Upper lobe of left lung (tissue), 6 donors: Measurements from ENCODE around the gene IL6R. TPM values are rescaled to one million over a fixed set of nuclear protein-coding genes. Genes with fewer than 3 reads are reported as not detected.

Experiments
- ATAC-seq, 2 donors: fragments of 200-7000 bp; cut with Tn5 transposase; one replicate each; pipeline ENCODE4 v1.9.1; 2022; ENCODE audit warnings: mild to moderate bottlenecking in 2 of 2, moderate library complexity in 2 of 2; ENCODE audit not compliant: low FRiP score in 2 of 2
- DNase-seq, 2 donors: peaks; one replicate each; pipeline ENCODE4 v3.0.0-alpha.2; 2019 to 2020
- H3K27ac ChIP-seq, 4 donors: fragments of 200-600 bp; sonication (generic); one replicate each; pipeline ENCODE4 v1.5.1; 2016 to 2019
- H3K27me3 ChIP-seq, 4 donors: fragments of 200-600 bp; sonication (generic); one replicate each; pipeline ENCODE4 v1.5.1; 2017 to 2019
- H3K36me3 ChIP-seq, 4 donors: fragments of 200-600 bp; sonication (generic); one replicate each; pipeline ENCODE4 v1.5.1; 2016 to 2019
- H3K4me1 ChIP-seq, 4 donors: fragments of 200-600 bp; sonication (generic); one replicate each; pipeline ENCODE4 v1.5.1; 2018 to 2019
- H3K4me3 ChIP-seq, 4 donors: fragments of 200-600 bp; sonication (generic); one replicate each; pipeline ENCODE4 v1.5.1; 2017 to 2019; ENCODE audit warnings: mild to moderate bottlenecking in 2 of 4, moderate library complexity in 1 of 4
- H3K9me3 ChIP-seq, 4 donors: fragments of 200-600 bp; sonication (generic); one replicate each; pipeline ENCODE4 v1.5.1; 2018 to 2019
- CTCF ChIP-seq, 6 experiments: fragments of 450-650 bp in 4 of 6; fragments of 200-600 bp in 2 of 6; sonication (generic) in 2 of 6; IDR thresholded peaks; one replicate each; pipeline ENCODE4 v1.5.1; 2016 to 2019; ENCODE audit warnings: antibody characterized with exemption in 6 of 6
- EP300 ChIP-seq, 4 donors: sonication (generic); formaldehyde crosslinking; IDR thresholded peaks; one replicate each; pipeline ENCODE4 v1.5.1; 2017; ENCODE audit warnings: antibody characterized with exemption in 4 of 4, control low read depth in 2 of 4
- POLR2A ChIP-seq, 4 donors: fragments of 450-650 bp; IDR thresholded peaks; one replicate each; pipeline ENCODE4 v1.5.1; 2016 to 2017; ENCODE audit warnings: antibody characterized with exemption in 4 of 4, mild to moderate bottlenecking in 2 of 4
- POLR2AphosphoS5 ChIP-seq, 2 donors: sonication (generic); formaldehyde crosslinking; IDR thresholded peaks; one replicate each; pipeline ENCODE4 v1.5.1; 2017; ENCODE audit warnings: antibody characterized with exemption in 2 of 2
- whole genome bisulfite sequencing, 2 donors: methylation state at CpG; one replicate each; pipeline ENCODE4 v1.1.5; 2017 to 2018; 5-methylcytosine and 5-hydroxymethylcytosine counted together
- total RNA-seq, 6 donors: library from RNA; depleted of rRNA in 4 of 6; stranded (reverse); fragments of >200 nt in 4 of 6; gene quantifications; one replicate each; pipeline versions ENCODE4 v1.1.0 to v1.2.1, GENCODE V29; 2016 to 2021
- donor health status: DM: no; HTN: no; CAD: no; lungs with moderate emphysema.
- donor health status: DM: no; HTN: yes; CAD: no; lungs with severe emphysema.

Gene IL6R
- total RNA-seq, 6 donors from 2014 or later: 59.6 to 126 (median 97.5) TPM

- DNase-seq (no peak), ATAC-seq (no peak)
- Histone ChIP-seq H3K4me3 (peak overlapping the region in 3 of 4 donors; percentile 60 to 81 (median 72)), H3K4me1 (peaks cover 35 to 51% (median 45%) of the 10 kb centered on the region in 4 donors), H3K9me3 (no peaks in the 10 kb centered on the region), H3K27ac (peak overlapping the region; percentile 95 to 99 (median 96)), H3K36me3 (no peaks in the 10 kb centered on the region), H3K27me3 (no peaks in the 10 kb centered on the region)
- TF ChIP-seq POLR2AphosphoS5 (IDR thresholded peaks at IDR 0.05) (no peak), EP300 (IDR thresholded peaks at IDR 0.05) (no peak), POLR2A (IDR thresholded peaks at IDR 0.05) (no peak), CTCF (IDR thresholded peaks at IDR 0.05) (no peak)
- 48 to 67% methylated on average over 10 to 11 of the region's 11 CpGs for WGBS, 2 donors
Observed at GRCh38 chr1:154404511-154404931, 622 bp upstream of the IL6R start.

- Histone ChIP-seq H3K4me3 (peak overlapping the region; percentile 60 to 81 (median 72)), H3K9me3 (no peaks in the 10 kb centered on the region), H3K27me3 (no peaks in the 10 kb centered on the region), H3K36me3 (no peaks in the 10 kb centered on the region), H3K4me1 (peaks cover 33 to 62% (median 56%) of the 10 kb centered on the region in 4 donors), H3K27ac (peak overlapping the region; percentile 95 to 99 (median 96))
- ATAC-seq: peak; percentile 66 to 67
- 1 to 15% methylated on average over 6 to 35 of the region's 40 CpGs for WGBS, 2 donors
- peak in 1 of 4 donors; percentile 32 for TF ChIP-seq EP300 (IDR thresholded peaks at IDR 0.05)
- peak in 2 of 4 donors; percentile 26 to 67 for TF ChIP-seq POLR2A (IDR thresholded peaks at IDR 0.05)
- TF ChIP-seq CTCF (IDR thresholded peaks at IDR 0.05): peak in 4 of 6 experiments; percentile 41 to 74 (median 50)
- TF ChIP-seq POLR2AphosphoS5 (IDR thresholded peaks at IDR 0.05): peak; percentile 53 to 79
- peak in 1 of 2 donors; percentile 83 for DNase-seq
Observed at GRCh38 chr1:154405747-154406571, 816 bp downstream of the IL6R start.

GRCh38 chr1:154406572-154406879 is 1.4 kb downstream of the IL6R start:
- Histone ChIP-seq H3K27ac (peak overlapping the region; percentile 95 to 99 (median 96)), H3K36me3 (no peaks in the 10 kb centered on the region), H3K4me3 (peak overlapping the region; percentile 60 to 81 (median 72)), H3K4me1 (peaks cover 33 to 66% (median 55%) of the 10 kb centered on the region in 4 donors), H3K9me3 (no peaks in the 10 kb centered on the region), H3K27me3 (no peaks in the 10 kb centered on the region)
- no peak for DNase-seq
- peak in 1 of 2 donors; percentile 0 for ATAC-seq
- TF ChIP-seq POLR2AphosphoS5 (IDR thresholded peaks at IDR 0.05) (no peak), POLR2A (IDR thresholded peaks at IDR 0.05) (peak in 1 of 4 donors; percentile 21), CTCF (IDR thresholded peaks at IDR 0.05) (no peak), EP300 (IDR thresholded peaks at IDR 0.05) (peak in 1 of 4 donors; percentile 7)

GRCh38 chr1:154406886-154407197 is 1.7 kb downstream of the IL6R start:
- Histone ChIP-seq H3K36me3 (no peaks in the 10 kb centered on the region), H3K4me1 (peaks cover 33 to 66% (median 54%) of the 10 kb centered on the region in 4 donors), H3K9me3 (no peaks in the 10 kb centered on the region), H3K27me3 (no peaks in the 10 kb centered on the region), H3K4me3 (peak overlapping the region in 3 of 4 donors; percentile 60 to 81 (median 72)), H3K27ac (peak overlapping the region; percentile 95 to 99 (median 96))
- 34 to 73% methylated on average over 3 of the region's 3 CpGs for WGBS, 2 donors
- DNase-seq (no peak), ATAC-seq (no peak)
- TF ChIP-seq EP300 (IDR thresholded peaks at IDR 0.05) (no peak), POLR2A (IDR thresholded peaks at IDR 0.05) (no peak), POLR2AphosphoS5 (IDR thresholded peaks at IDR 0.05) (no peak), CTCF (IDR thresholded peaks at IDR 0.05) (no peak)
